Large intestine (tissue), 3 donors: Measurements from ENCODE around the gene SEC24B. TPM values are rescaled to one million over a fixed set of nuclear protein-coding genes. Genes with fewer than 3 reads are reported as not detected.
A peak's percentile ranks its signal among the peaks of the same experiment; 100 is the strongest.

Source experiments
- DNase-seq, 2 donors: peaks; one replicate each; pipeline versions ENCODE4 v3.0.0 to v3.0.0-alpha.2; 2013
- H3K27ac ChIP-seq: one replicate; pipeline ENCODE4 v1.5.1; 2013; ENCODE audit warnings: low read length
- H3K27me3 ChIP-seq: 2 replicates; pipeline ENCODE4 v1.6.1; 2013; ENCODE audit warnings: low read length; ENCODE audit not compliant: control insufficient read depth, insufficient read depth
- H3K36me3 ChIP-seq: 2 replicates; pipeline ENCODE4 v1.6.1; 2013; ENCODE audit warnings: low read length; ENCODE audit not compliant: control insufficient read depth, insufficient read depth
- H3K4me1 ChIP-seq: one replicate; pipeline ENCODE4 v1.6.1; 2013; ENCODE audit warnings: low read length; ENCODE audit not compliant: control insufficient read depth, insufficient read depth
- H3K4me3 ChIP-seq: one replicate; pipeline ENCODE4 v1.5.1; 2013; ENCODE audit warnings: low read length
- H3K9me3 ChIP-seq: one replicate; pipeline ENCODE4 v1.6.1; 2013; ENCODE audit warnings: mild to moderate bottlenecking, low read depth, low read length, moderate library complexity; ENCODE audit not compliant: control insufficient read depth
- whole genome bisulfite sequencing: methylation state at CpG from one replicate; pipeline ENCODE4 v1.1.5; 2013; ENCODE audit warnings: low lambda C conversion rate; ENCODE audit not compliant: insufficient coverage; 5-methylcytosine and 5-hydroxymethylcytosine counted together
- polyA plus RNA-seq: library from polyadenylated mRNA; unstranded; fragments of 120-200 nt; gene quantifications from one replicate; pipeline ENCODE4 v1.2.1, GENCODE V29; 2013

Gene SEC24B
- polyA plus RNA-seq, 1 donor: 29.3 TPM

GRCh38 chr4:109408711-109409110 lies 24.9 kb upstream of the SEC24B start:
- H3K9me3 ChIP-seq: no peaks in the 10 kb centered on the region
- no peaks in the 10 kb centered on the region for H3K27me3 ChIP-seq
- no peak for DNase-seq
- WGBS: 100% methylated on average over 1 of the region's 3 CpGs
- H3K27ac ChIP-seq: no peak overlapping the region
- no peak overlapping the region for H3K4me3 ChIP-seq
- no peaks in the 10 kb centered on the region for H3K36me3 ChIP-seq
- H3K4me1 ChIP-seq: no peaks in the 10 kb centered on the region

- WGBS: no CpG with 5 or more reads among the region's 9 CpGs
- no peaks in the 10 kb centered on the region for H3K27me3 ChIP-seq
- no peaks in the 10 kb centered on the region for H3K9me3 ChIP-seq
- no peaks in the 10 kb centered on the region for H3K4me1 ChIP-seq
- H3K4me3 ChIP-seq: no peak overlapping the region
- H3K36me3 ChIP-seq: no peaks in the 10 kb centered on the region
- no peak for DNase-seq
- H3K27ac ChIP-seq: no peak overlapping the region
Observed at GRCh38 chr4:109410226-109410625, 23.4 kb upstream of the SEC24B start.

GRCh38 chr4:109410776-109411175 lies 22.8 kb upstream of the SEC24B start:
- H3K9me3 ChIP-seq: no peaks in the 10 kb centered on the region
- 100% methylated on average over 1 of the region's 3 CpGs for WGBS

GRCh38 chr4:109411964-109412363 lies 21.7 kb upstream of the SEC24B start:
- no peaks in the 10 kb centered on the region for H3K36me3 ChIP-seq
- no peak overlapping the region for H3K27ac ChIP-seq
- H3K4me3 ChIP-seq: no peak overlapping the region
- H3K9me3 ChIP-seq: no peaks in the 10 kb centered on the region
- no peak for DNase-seq
- WGBS: no CpG with 5 or more reads among the region's 2 CpGs
- no peaks in the 10 kb centered on the region for H3K4me1 ChIP-seq
- H3K27me3 ChIP-seq: no peaks in the 10 kb centered on the region

More at GRCh38 chr4:109410776-109411175, 22.8 kb upstream of the SEC24B start:
- Histone ChIP-seq H3K27ac (no peak overlapping the region), H3K36me3 (no peaks in the 10 kb centered on the region), H3K27me3 (no peaks in the 10 kb centered on the region), H3K4me3 (no peak overlapping the region), H3K4me1 (no peaks in the 10 kb centered on the region)
- DNase-seq: no peak

- DNase-seq: no peak
- H3K4me3 ChIP-seq: no peak overlapping the region
- WGBS: no CpG with 5 or more reads among the region's 1 CpG
- no peaks in the 10 kb centered on the region for H3K36me3 ChIP-seq
- no peaks in the 10 kb centered on the region for H3K4me1 ChIP-seq
- no peak overlapping the region for H3K27ac ChIP-seq
- no peaks in the 10 kb centered on the region for H3K27me3 ChIP-seq
- no peaks in the 10 kb centered on the region for H3K9me3 ChIP-seq
Observed at GRCh38 chr4:109412776-109413175, 20.8 kb upstream of the SEC24B start.

- no peak for DNase-seq
- WGBS: no CpG with 5 or more reads among the region's 1 CpG
- no peak overlapping the region for H3K27ac ChIP-seq
- H3K4me1 ChIP-seq: no peaks in the 10 kb centered on the region
- H3K9me3 ChIP-seq: no peaks in the 10 kb centered on the region
- no peaks in the 10 kb centered on the region for H3K36me3 ChIP-seq
- H3K4me3 ChIP-seq: no peak overlapping the region
- H3K27me3 ChIP-seq: no peaks in the 10 kb centered on the region
Observed at GRCh38 chr4:109414938-109415337, 18.7 kb upstream of the SEC24B start.

- no peak for DNase-seq
- Histone ChIP-seq H3K36me3 (no peaks in the 10 kb centered on the region), H3K9me3 (no peaks in the 10 kb centered on the region), H3K4me3 (no peak overlapping the region), H3K27ac (no peak overlapping the region), H3K4me1 (no peaks in the 10 kb centered on the region), H3K27me3 (no peaks in the 10 kb centered on the region)
- WGBS: no CpG with 5 or more reads among the region's 1 CpG
Observed at GRCh38 chr4:109418588-109418987, 15.0 kb upstream of the SEC24B start.

- no peak overlapping the region for H3K27ac ChIP-seq
- no peak overlapping the region for H3K4me3 ChIP-seq
- H3K4me1 ChIP-seq: no peaks in the 10 kb centered on the region
- H3K36me3 ChIP-seq: no peaks in the 10 kb centered on the region
- no peaks in the 10 kb centered on the region for H3K9me3 ChIP-seq
- DNase-seq: no peak
- WGBS: no CpG with 5 or more reads among the region's 2 CpGs
- H3K27me3 ChIP-seq: no peaks in the 10 kb centered on the region
Observed at GRCh38 chr4:109419679-109420078, 13.9 kb upstream of the SEC24B start.

GRCh38 chr4:109424093-109424841 lies 9.3 kb upstream of the SEC24B start:
- Histone ChIP-seq H3K27ac (no peak overlapping the region), H3K9me3 (no peaks in the 10 kb centered on the region), H3K4me1 (no peaks in the 10 kb centered on the region), H3K36me3 (no peaks in the 10 kb centered on the region), H3K27me3 (no peaks in the 10 kb centered on the region), H3K4me3 (no peak overlapping the region)
- 60% methylated on average over 1 of the region's 19 CpGs for WGBS
- peak in 1 of 2 donors; percentile 7 for DNase-seq

GRCh38 chr4:109425405-109425804 lies 8.2 kb upstream of the SEC24B start:
- WGBS: 67% methylated on average over 1 of the region's 4 CpGs

GRCh38 chr4:109429545-109429944 lies 4.1 kb upstream of the SEC24B start:
- no peak for DNase-seq
- H3K36me3 ChIP-seq: peaks cover 5% of the 10 kb centered on the region
- no peaks in the 10 kb centered on the region for H3K27me3 ChIP-seq
- no peaks in the 10 kb centered on the region for H3K9me3 ChIP-seq
- H3K27ac ChIP-seq: no peak overlapping the region
- 100% methylated on average over 1 of the region's 1 CpG for WGBS
- no peak overlapping the region for H3K4me3 ChIP-seq
- peaks cover 6% of the 10 kb centered on the region for H3K4me1 ChIP-seq

More at GRCh38 chr4:109425405-109425804, 8.2 kb upstream of the SEC24B start:
- Histone ChIP-seq H3K27ac (no peak overlapping the region), H3K9me3 (no peaks in the 10 kb centered on the region), H3K4me1 (no peaks in the 10 kb centered on the region), H3K4me3 (no peak overlapping the region), H3K36me3 (peaks cover 1% of the 10 kb centered on the region), H3K27me3 (no peaks in the 10 kb centered on the region)
- no peak for DNase-seq
